GM18873 (cell line): ENCODE measurements around the gene EIF4G3.

Experiments
- ATAC-seq: cut with Tn5 transposase; IDR thresholded peaks from one replicate; pipeline ENCODE4 v1.9.1; 2021; ENCODE audit warnings: mild to moderate bottlenecking, moderate library complexity, moderate number of reproducible peaks; ENCODE audit not compliant: unreplicated experiment, low FRiP score

EIF4G3 gene

DNA sequence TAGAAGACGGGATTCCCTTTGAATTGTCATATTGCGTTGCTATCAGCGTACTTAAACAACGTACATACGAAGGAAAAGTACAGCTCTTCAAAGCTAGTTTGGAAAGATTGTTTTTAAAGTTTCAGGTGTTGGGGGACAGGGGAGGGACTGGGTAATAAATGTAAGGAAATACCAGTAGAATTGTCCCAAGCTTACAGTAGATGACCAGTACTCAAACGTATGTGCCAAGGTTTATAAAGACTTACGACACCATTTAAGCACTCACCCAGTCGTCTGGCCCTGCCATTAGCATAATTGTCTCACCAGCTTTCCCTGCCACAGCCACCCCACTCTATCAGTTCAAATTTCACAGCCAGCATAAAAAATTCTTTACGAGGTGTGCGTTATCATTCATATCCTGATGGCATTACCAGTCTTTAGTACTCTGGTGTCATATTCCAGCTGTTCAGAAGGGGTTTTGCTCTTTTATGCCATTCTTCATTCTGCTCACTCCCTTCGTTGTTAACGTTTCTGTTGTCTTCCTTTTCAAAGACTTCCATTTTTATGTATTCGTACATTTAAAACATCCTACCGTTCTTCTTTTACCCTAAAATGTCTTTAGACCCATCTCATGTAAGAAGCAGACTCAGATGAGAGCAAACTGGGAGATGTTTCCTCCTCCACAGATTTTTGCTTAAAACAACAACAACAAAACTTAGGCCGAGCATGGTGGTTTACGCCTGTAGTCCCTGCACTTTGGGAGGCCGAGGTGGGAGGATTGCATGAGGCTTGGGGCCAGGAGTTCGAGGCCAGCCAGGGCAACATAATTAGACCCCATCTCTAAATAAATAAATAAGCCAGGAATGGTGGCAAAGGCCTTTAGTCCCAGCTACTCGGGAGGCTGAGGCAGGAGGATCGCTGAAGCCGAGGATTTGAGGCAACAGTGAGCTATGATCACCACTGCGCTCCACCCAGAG, 388.6 kb downstream of the EIF4G3 start:
- no peak for ATAC-seq

DNA sequence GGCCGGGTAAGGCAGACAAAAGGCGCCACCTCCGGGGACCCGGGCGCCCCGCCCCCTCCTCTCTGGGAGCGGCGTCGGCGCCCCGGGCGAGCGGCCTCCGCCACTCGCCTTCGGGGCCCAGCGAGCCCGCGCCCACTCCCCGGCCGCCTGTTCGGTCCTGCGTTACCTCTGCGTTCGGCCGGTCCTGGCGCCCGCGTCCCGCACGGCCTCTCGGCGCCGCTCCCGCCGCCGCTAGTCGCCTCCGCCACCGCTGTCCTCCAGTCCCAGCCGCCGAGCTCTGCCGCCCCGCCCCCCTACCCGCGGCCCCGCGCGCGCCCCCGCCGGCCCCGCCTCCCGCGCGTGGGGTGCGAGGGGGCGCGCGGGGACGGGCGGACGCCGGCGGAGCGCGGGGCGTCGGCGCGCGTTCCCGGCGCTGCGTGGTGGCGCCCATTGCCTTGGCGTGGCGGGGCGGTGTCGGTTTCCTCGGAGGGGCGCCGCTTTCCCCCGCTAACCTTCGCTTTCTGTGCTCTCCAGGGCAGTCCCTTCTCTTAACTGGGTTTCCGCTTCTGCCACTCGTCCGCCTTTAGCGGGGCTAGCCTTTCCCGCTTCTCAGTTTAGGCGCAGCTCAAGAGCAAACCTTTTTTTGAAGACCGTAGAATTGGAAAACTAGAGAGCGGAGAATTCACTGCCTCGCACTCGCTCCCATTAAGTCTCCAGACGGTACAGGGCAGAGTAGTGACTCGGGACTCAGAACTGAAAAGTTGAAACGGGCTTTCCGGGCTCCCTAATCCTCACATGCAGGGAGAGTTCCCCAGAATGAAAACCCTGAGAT, 389.5 kb downstream of the EIF4G3 start, which contains the start of gene HP1BP3:
Gene HP1BP3 (minus strand): TSS at position 279 of the 811 bp plus-strand sequence. CDS start 6,867 bp downstream, outside the sequence.
- peak; percentile 18 for ATAC-seq

- peak; percentile 71 for ATAC-seq
Observed at GRCh38 chr1:20786253-20787028, 390.3 kb downstream of the EIF4G3 start.

DNA sequence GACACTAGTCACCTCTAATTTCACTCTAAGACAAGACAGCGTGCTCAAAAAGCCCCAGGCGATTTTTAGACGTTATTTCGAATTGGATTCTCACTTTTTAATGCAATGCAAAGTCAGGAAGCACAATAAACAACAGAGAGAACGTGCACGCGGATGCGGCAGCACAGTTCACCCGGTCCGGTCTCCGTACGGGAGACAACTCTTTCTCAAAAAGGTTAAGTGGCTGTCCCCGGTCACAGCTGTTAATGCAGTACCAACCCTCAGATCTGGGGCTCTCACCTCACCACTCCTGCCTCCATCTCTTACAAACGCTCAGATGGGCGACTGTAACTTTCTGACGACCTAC, 390.8 kb downstream of the EIF4G3 start:
- ATAC-seq, result no peak

GRCh38 chr1:20775700-20776099, 401.0 kb downstream of the EIF4G3 start:
- ATAC-seq, result no peak

- no peak for ATAC-seq
Observed at GRCh38 chr1:20771780-20772179, 404.9 kb downstream of the EIF4G3 start.

GRCh38 chr1:20770314-20771087, 406.2 kb downstream of the EIF4G3 start:
- ATAC-seq, result no peak

DNA sequence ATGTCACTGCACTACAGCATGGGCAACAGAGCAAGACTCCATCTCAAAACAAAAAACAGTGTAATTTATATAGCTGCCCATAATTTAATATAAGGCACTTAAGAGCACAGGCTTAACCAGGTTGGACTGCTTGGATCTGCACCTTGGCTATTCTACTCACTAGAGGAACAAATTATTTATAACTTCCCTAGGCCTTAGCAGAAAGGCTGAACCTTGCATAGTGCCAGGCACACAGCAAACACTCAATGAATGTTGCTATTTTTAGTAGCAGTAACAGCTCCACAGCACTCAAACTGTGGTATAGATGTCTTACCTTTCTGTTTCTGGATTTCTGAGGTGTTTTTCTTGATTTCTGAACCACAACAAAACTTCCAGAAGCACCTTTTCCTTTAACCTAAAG, 409.4 kb downstream of the EIF4G3 start:
- no peak for ATAC-seq

GRCh38 chr1:20763417-20763816, 413.3 kb downstream of the EIF4G3 start:
- ATAC-seq, result no peak

DNA sequence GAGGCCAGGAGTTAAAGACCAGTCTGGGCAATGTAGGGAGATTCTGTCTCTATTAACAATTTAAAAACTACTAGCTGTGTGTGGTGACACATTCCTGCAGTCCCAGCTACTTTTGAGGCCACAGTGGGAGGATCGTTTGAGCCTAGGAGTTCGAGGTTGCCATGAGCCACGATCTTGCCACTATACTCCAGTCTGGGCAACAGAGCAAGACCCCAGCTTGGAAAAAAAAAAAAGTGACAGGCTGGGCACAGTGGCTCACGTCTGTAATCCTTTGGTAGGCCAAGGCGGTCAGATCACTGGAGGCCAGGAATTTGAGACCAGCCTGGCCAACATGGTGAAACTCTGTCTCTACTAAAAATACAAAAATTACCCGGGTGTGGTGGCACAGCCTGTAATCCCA, 416.4 kb downstream of the EIF4G3 start:
- no peak for ATAC-seq
